ENCODE measurements around the gene ABCD1. TPM values are rescaled to one million over a fixed set of nuclear protein-coding genes. Genes with fewer than 3 reads are reported as not detected.

Gene ABCD1
- total RNA-seq, 1 donor from 2014 or later = 0.79 TPM

GRCh38 chrX:153719701-153720100 is 5.0 kb upstream of the ABCD1 start:
- H3K4me1 Mint-ChIP-seq = peaks cover 3% of the 10 kb centered on the region
- peaks cover 11% of the 10 kb centered on the region for H3K36me3 Mint-ChIP-seq
- H3K4me1 ChIP-seq = peaks cover 8% of the 10 kb centered on the region
- H3K4me3 ChIP-seq = no peak overlapping the region
- H3K27ac ChIP-seq = no peak overlapping the region
- H3K27ac Mint-ChIP-seq = no peak overlapping the region
- TF ChIP-seq CTCF (IDR thresholded peaks at IDR 0.05) (no peak), EZH2 (IDR thresholded peaks at IDR 0.05) (no peak), EZH2phosphoT487 (IDR thresholded peaks at IDR 0.05) (no peak)
- H3K9ac ChIP-seq = no peak overlapping the region
- H3K4me3 Mint-ChIP-seq = no peak overlapping the region
- H3K4me2 ChIP-seq = no peak overlapping the region
- no peak overlapping the region for H2AFZ ChIP-seq (replicated peaks)
- no peaks in the 10 kb centered on the region for H3K27me3 ChIP-seq
- no peaks in the 10 kb centered on the region for H3K9me3 ChIP-seq (ENCODE audit: low read depth)
- no peak for DNase-seq (ENCODE audit: low spot score)
- peaks cover 3% of the 10 kb centered on the region for H3K36me3 ChIP-seq
- peaks cover 6% of the 10 kb centered on the region for H3K27me3 Mint-ChIP-seq (ENCODE audit: insufficient read depth, low read depth)
- H3K9me3 Mint-ChIP-seq = peaks cover 7% of the 10 kb centered on the region
- H3K79me2 ChIP-seq (ENCODE audit: low read depth) = peaks cover 21% of the 10 kb centered on the region
- peaks cover 22% of the 10 kb centered on the region for H4K20me1 ChIP-seq (ENCODE audit: low read depth)
- no peaks in the 10 kb centered on the region for H3F3A ChIP-seq (ENCODE audit: low read depth)

- Histone ChIP-seq H3K9ac (peak overlapping the region; percentile 55), H3K4me3 (peak overlapping the region; percentile 73), H3K9me3 (ENCODE audit: low read depth) (no peaks in the 10 kb centered on the region), H3F3A (ENCODE audit: low read depth) (no peaks in the 10 kb centered on the region), H2AFZ (replicated peaks) (no peak overlapping the region), H3K79me2 (ENCODE audit: low read depth) (peaks cover 21% of the 10 kb centered on the region), H4K20me1 (ENCODE audit: low read depth) (peaks cover 51% of the 10 kb centered on the region), H3K4me1 (peaks cover 12% of the 10 kb centered on the region), H3K4me2 (peak overlapping the region; percentile 80), H3K27ac (no peak overlapping the region), H3K27me3 (no peaks in the 10 kb centered on the region), H3K36me3 (peaks cover 3% of the 10 kb centered on the region)
- peaks cover 17% of the 10 kb centered on the region for H3K4me1 Mint-ChIP-seq
- TF ChIP-seq CTCF (IDR thresholded peaks at IDR 0.05) = no peak
- TF ChIP-seq EZH2phosphoT487 (IDR thresholded peaks at IDR 0.05) = no peak
- no peak for TF ChIP-seq EZH2 (IDR thresholded peaks at IDR 0.05)
- no peak overlapping the region for H3K27ac Mint-ChIP-seq
- H3K27me3 Mint-ChIP-seq (ENCODE audit: insufficient read depth, low read depth) = peaks cover 7% of the 10 kb centered on the region
- no peak for DNase-seq (ENCODE audit: low spot score)
- H3K4me3 Mint-ChIP-seq = peak overlapping the region; percentile 84
- H3K36me3 Mint-ChIP-seq = peaks cover 10% of the 10 kb centered on the region
- H3K9me3 Mint-ChIP-seq = peaks cover 4% of the 10 kb centered on the region
These were observed 1.8 kb upstream of the ABCD1 start for GRCh38 chrX:153722704-153723350.

- Mint-ChIP-seq H3K27me3 (ENCODE audit: insufficient read depth, low read depth) (peaks cover 7% of the 10 kb centered on the region), H3K27ac (no peak overlapping the region), H3K9me3 (peaks cover 5% of the 10 kb centered on the region), H3K4me1 (peaks cover 18% of the 10 kb centered on the region), H3K36me3 (peaks cover 11% of the 10 kb centered on the region), H3K4me3 (peak overlapping the region; percentile 84)
- H3K4me1 ChIP-seq = peaks cover 12% of the 10 kb centered on the region
- DNase-seq (ENCODE audit: low spot score) = peak; percentile 70
- peaks cover 21% of the 10 kb centered on the region for H3K79me2 ChIP-seq (ENCODE audit: low read depth)
- no peak overlapping the region for H2AFZ ChIP-seq (replicated peaks)
- no peaks in the 10 kb centered on the region for H3K9me3 ChIP-seq (ENCODE audit: low read depth)
- peak overlapping the region; percentile 80 for H3K4me2 ChIP-seq
- no peaks in the 10 kb centered on the region for H3K27me3 ChIP-seq
- no peaks in the 10 kb centered on the region for H3F3A ChIP-seq (ENCODE audit: low read depth)
- peak overlapping the region; percentile 55 for H3K9ac ChIP-seq
- peak overlapping the region; percentile 69 for H3K27ac ChIP-seq
- peak overlapping the region; percentile 73 for H3K4me3 ChIP-seq
- H4K20me1 ChIP-seq (ENCODE audit: low read depth) = peaks cover 52% of the 10 kb centered on the region
- H3K36me3 ChIP-seq = peaks cover 3% of the 10 kb centered on the region
- TF ChIP-seq CTCF (IDR thresholded peaks at IDR 0.05) = peak; percentile 53
- TF ChIP-seq EZH2phosphoT487 (IDR thresholded peaks at IDR 0.05) = no peak
These were observed 1.1 kb upstream of the ABCD1 start for GRCh38 chrX:153723351-153724251.

Measured in neural progenitor cell (in vitro differentiated cells).